Left kidney (tissue), 8 donors: ENCODE data around the gene TMEM238. TPM values are rescaled to one million over a fixed set of nuclear protein-coding genes. Genes with fewer than 3 reads are reported as not detected.
"Not testable (repeated sequence)": the region's sequence is repeated elsewhere in the genome, so short reads cannot be mapped to it uniquely, and the experiment has no call there.

Experiments used
- DNase-seq: peaks from one replicate; pipeline ENCODE4 v3.0.0-alpha.2; 2013
- long read RNA-seq, 8 donors: transcript quantifications; one replicate each; lab custom pipeline, GENCODE V29; 2026
- polyA plus RNA-seq: library from polyadenylated mRNA; unstranded; fragments of 120-200 nt; gene quantifications from one replicate; pipeline ENCODE4 v1.2.1, GENCODE V29; 2013; ENCODE audit not compliant: insufficient read length

Gene TMEM238, protein sequence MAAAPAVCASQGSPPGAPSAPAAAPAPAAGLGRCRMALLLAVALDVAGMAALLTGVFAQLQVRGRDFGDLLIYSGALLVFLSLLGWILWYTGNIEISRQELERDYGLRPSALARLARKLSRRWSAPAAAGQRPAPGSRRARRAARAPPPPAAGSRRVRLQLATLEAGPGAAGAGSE
- polyA plus RNA-seq, result 0.32 TPM
- long read RNA-seq, donor 1, transcript TMEM238-201 (2 exons, 1,000 nt), result major isoform, 23 of 23 reads
- long read RNA-seq, donor 1, partial matches to known transcripts, result 0 of 23 reads
- long read RNA-seq, donor 1, other reads (novel, unspliced or antisense), result 0 of 23 reads
- long read RNA-seq, donor 2, transcript TMEM238-201 (2 exons, 1,000 nt), result major isoform, 16 of 3,103 reads
- long read RNA-seq, donor 2, partial matches to known transcripts, result 2,058 of 3,103 reads
- long read RNA-seq, donor 2, other reads (novel, unspliced or antisense), result 1,029 of 3,103 reads
- long read RNA-seq, donor 3, transcript TMEM238-201 (2 exons, 1,000 nt), result major isoform, 9 of 1,982 reads
- long read RNA-seq, donor 3, partial matches to known transcripts, result 1,318 of 1,982 reads
- long read RNA-seq, donor 3, other reads (novel, unspliced or antisense), result 655 of 1,982 reads
- long read RNA-seq, donor 4, partial matches to known transcripts, result 685 of 823 reads
- long read RNA-seq, donor 4, other reads (novel, unspliced or antisense), result 134 of 823 reads
- long read RNA-seq, donor 5, transcript TMEM238-201 (2 exons, 1,000 nt), result major isoform, 17 of 17 reads
- long read RNA-seq, donor 5, partial matches to known transcripts, result 0 of 17 reads
- long read RNA-seq, donor 5, other reads (novel, unspliced or antisense), result 0 of 17 reads
- long read RNA-seq, donor 6, transcript TMEM238-201 (2 exons, 1,000 nt), result major isoform, 11 of 3,197 reads
- long read RNA-seq, donor 6, partial matches to known transcripts, result 2,796 of 3,197 reads
- long read RNA-seq, donor 6, other reads (novel, unspliced or antisense), result 390 of 3,197 reads
- long read RNA-seq, donor 7, transcript TMEM238-201 (2 exons, 1,000 nt), result major isoform, 19 of 19 reads
- long read RNA-seq, donor 7, partial matches to known transcripts, result 0 of 19 reads
- long read RNA-seq, donor 7, other reads (novel, unspliced or antisense), result 0 of 19 reads
- long read RNA-seq, donor 8, transcript TMEM238-201 (2 exons, 1,000 nt), result major isoform, 10 of 10 reads
- long read RNA-seq, donor 8, partial matches to known transcripts, result 0 of 10 reads
- long read RNA-seq, donor 8, other reads (novel, unspliced or antisense), result 0 of 10 reads

DNA sequence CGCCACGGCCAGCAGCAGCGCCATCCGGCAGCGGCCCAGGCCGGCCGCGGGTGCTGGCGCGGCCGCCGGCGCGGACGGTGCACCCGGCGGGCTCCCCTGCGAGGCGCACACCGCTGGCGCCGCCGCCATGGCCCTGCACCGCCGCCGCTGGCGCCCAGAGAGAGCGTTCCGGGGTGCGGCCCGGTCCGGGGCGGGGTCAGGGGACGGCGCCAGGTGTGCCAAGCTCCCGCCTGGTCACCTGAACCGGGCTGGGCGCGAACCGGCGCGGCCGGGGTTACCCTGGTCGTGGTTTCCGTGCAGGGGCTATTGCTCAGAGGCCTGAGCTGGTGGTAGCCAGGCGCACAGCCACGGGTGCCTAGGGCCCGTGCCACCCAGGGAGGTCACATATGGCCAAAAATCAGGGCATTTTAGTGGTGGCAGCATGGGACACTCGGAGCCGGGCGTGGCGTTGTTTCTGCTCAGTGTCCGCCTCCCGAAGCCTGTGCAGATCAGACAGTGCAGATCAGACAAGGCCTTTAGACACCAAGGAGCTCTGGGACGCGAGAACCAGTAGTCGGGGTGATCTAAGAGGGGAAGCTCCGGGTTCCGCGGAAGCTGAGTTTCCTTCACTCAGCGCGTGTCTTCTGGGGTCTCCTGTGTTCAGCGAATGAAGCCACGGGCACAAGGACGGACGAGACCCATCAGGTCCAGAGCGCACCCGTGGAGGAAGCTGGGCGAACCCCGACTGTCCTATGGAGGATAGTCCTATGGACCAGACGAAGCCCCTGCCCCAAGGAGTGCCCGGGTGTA lies at the start of gene TMEM238:
Gene TMEM238 (minus strand): TSS at position 162 of the 789 bp plus-strand sequence. CDS start 33 bp downstream, at position 129.
- no peak for DNase-seq

DNA sequence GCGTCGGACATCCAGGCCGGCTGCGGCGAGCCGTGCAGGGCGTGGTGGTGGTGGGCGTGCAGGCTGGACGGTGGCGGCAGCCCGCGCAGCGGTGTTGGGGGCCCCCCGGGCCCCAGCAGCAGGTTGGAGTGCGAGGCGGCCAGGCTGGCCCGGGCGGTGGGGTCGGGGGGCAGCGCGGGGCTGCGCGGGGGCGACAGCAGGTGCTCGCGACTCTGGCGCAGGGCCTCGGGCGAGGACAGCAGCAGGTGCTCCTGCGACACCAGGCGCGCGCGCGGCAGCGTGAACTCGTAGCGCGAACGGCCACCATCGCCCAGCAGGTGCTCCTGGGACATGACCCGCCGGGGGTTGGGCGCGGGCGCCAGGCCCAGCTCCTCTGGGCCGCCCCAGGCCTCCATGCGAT lies 49.2 kb upstream of the TMEM238 start:
- no peak for DNase-seq

DNA sequence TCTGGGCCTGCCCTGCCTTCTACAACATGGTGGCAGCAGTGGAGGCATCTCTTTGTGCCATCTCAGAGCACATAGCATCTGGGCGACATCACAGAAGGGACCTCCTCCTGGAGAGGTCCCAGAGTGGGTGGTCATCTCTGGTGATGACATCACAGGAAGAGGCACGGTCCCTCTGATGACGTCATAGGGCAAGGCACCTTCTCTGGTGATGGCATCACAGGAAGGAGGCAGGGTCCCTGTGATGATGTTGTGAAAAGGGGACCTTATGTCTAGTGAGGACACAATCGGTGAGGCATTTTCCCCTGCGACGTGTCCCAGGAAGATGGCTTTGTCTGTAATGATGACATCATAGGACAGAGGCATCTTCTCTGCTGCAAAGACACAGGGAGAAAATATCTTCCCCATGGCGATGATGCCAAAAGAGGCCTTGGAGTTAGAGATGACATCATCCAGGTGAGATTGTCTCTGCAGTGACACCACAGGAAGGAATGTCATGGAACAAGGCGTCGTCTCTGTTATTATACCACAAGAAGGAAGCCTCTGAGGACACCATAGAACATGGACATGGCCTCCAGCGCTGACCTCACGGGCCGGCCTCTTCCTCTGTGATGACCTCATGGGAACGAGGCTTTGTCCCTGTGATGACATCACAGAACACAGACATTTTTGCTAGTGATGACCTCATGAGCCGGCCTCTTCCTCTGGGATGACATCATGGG lies 48.3 kb upstream of the TMEM238 start:
- no peak for DNase-seq

DNA sequence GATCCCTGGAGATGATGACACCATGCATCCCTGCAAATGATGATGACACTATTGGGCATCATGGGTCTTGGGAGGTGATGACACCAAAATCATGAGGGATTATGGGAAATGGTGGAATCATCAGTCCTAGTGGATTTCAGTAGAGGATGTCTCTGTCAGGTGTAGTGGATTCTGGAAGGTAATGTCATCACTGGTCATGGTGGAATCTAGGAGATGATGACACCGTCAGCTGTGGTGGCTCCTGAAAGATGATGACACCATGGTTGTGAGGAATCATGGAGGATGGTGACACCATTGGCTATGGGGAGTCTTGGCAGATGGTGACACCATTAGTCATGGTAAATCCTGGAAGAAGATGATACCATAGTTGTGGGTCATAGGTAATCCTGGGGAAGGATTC lies 47.1 kb upstream of the TMEM238 start:
- DNase-seq, result no peak

DNA sequence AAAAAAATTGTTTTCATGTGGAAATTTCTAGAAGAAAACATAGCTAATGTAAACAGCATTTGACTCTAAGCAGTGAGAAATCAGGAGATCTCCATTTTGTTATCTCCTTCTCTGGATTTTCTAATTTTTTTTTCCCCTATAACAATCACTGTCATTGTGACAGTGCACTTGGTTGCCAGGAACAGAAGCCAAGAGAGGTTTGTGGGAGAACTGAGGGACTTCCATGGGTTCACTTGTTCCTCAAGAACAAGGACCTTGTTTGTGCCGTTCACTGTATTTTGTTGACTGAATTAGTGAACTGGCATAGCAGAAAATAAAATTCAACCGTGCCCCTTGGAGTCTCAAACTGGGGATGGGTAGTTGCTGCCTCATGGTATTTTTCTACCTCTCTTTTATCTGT lies 42.0 kb upstream of the TMEM238 start:
- no peak for DNase-seq

DNA sequence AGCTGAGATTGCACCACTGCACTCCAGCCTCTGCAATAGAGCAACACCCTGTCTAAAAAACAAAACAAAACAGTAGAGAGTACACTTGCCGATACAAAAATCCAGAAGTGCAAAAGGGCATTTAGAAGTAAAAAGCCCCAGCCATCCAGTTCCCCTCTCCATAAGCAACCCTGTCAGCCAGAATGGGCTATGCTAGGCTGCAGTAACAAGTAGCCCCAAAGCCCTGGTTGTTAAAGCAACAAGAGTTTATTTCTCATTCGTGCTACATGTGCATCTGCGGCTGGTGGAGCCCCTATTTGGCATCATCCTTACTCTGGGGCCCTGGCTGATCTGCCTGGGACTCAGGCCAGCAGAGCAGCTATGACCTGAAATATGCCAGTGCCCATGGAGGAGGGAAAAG lies 40.4 kb upstream of the TMEM238 start:
- DNase-seq, result no peak

DNA sequence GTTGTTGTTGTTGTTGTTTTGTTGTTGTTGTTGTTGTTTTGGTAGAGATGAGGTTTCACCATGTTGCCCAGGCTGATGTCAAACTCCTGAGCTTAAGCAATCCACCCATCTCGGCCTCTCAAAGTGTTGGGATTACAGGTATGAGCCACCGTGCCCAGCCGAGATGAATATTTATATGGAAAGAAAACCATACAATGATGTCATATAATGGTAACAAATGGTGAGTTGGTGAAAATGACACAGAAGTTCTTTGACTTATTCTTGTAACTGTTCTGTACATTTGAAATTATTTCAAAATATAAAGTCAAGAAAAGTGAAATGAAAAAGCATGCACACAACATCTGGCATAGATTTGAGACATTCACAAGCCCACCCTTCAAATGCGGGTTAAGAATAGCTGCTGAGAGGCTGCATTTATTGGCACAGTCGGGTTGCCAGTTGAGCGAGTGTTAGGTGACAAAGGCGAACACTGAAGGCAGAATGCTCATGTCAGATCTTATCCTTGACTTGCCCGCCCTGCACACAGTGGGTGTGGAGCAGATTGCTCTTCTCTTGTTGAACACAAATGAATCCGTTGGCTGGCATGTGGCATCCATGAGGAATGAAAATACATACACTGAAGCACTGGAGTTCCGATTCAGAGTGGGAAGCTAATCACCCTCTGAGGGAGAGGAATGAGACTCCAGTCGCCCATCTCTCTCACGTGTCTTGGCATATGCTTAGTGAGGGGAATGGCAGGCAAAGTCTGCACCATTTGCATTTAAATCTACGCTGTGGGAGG lies 39.3 kb upstream of the TMEM238 start:
- no peak for DNase-seq

DNA sequence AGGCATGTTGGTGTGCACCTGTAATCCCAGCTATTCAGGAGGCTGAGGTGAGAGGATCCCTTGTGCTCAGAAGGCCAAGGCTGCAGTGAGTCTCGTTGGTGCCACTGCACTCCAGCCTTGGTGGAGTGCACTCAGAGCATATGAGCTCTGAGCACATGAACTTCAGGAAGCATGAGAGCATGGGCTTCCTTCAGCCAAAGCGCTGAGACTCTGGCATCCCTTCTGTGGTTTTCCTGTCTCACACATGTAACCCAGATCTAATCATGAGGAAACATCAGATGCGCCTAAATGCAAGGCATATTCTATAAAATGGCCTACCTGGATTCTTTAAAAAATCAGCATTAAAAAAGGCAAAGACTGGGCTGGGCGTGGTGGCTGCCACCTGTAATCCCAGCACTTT lies 37.2 kb upstream of the TMEM238 start:
- DNase-seq, result not testable (repeated sequence)

DNA sequence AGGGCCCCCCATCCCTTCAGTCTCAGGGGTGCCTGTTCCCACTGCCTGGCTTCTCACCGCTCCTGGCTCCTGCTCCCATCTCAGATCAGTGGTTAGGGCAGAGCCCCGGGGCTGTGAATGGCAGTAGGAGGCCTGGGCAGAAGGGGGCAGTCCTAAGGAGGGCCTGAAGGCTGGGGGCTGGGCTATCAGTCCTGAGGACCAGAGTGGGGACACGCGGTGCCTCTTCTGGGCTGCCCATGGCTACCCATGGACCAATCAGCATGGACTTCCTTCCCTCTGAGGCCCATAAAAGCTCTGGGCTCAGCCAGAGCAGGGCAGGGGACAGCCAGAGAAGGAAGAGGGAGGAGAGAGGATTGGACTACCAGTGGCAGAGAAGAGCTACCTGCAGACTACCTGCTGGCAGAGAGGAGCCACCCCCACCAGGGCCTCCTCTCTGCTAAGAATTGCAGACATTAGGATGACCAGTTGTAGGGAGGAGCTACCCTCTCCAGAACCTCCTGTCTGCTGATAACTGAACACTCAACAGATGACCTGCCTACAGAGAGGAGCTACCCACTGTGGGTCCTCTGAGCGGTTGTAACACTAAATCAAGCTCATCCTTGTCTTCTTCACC lies 35.6 kb upstream of the TMEM238 start:
- DNase-seq, result no peak

DNA sequence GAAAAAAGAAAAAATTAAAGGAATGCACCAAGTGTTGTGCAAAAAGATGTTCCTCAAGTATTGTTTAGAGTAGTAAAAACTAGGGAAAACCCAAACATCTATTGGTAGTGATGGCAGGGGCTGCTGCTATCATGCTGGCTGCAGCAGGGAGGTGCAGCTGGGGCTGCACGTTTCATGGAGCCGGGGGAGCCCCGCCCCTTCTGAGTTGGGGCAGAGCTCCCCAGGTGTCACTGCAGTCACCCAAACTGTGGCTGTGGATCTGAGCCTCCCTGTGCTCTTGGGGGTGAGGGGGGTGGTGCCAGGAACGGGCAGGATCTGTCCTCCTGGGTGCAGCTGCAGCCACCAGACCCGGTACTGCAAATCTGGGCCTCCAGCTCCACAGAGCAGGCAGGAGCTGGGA lies 35.0 kb upstream of the TMEM238 start:
- DNase-seq, result no peak

DNA sequence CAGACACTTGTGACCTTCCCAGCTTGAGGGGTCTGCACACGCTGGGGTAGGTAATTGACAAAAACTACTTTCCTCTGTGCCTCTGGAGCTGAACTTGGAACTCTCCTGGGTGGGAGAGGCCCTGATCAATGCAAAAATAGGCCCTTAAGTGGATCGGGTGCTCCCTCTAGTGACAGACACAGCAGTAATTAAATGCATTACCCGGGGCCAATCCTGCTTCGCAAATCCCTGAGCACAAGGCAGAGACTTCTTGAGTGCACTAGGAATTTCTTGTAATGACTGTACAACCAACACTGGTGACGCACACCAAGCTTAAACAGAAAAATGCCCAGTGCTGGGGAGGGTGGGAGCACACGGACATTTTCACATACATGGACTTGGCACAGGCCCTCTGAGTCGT lies 34.1 kb upstream of the TMEM238 start:
- DNase-seq, result peak; percentile 82

DNA sequence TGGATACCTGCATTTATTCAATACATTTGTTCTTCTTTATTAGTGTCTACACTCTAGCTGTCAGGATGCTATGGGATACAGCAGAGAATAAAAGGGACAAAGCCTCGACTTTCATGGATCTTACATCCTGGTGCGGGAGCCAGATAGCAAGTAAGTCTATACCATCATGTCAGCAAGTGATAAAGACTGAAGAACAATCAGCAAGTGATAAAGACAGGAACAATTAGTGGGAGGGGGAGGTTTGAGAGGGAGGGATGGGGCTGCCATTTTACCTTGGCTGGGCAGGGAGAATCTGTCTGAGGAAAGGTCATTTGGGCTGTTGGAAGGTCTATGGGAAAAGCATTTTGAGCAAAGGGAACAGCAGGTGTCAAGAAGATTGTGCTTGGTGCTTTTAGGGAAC lies 26.1 kb upstream of the TMEM238 start:
- no peak for DNase-seq

DNA sequence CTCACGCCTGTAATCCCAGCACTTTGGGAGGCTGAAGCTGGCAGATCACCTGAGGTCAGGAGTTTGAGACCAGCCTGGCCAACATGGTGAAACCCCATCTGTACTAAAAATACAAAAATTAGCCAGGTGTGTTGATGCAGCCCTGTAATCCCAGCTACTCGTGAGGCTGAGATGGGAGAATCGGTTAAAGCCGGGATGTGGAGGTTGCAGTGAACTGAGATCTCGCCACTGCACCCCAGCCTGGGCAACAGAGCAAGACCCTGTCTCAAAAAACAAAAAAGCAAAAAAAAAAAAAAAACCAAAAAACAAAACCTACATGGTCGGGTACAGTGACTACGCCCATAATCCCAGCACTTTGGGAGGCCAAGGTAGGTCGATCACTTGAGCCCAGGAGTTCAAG lies 25.1 kb upstream of the TMEM238 start:
- DNase-seq, result not testable (repeated sequence)

DNA sequence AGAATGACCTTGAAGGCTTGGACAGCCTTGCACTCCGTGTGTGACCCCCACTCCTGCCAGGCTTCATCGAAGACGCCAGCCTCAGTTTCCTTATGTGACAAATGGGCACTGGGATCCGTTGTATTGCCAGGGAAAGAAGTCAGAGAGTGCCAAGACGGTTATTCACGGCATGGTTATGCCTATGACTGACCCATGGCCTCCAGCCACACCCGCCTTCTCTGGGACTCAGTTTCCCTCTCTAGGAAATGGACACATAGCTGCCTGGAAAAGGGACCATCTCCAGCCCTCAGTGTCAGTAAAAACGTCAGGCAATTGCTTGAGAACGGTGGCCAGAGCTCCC lies 24.4 kb upstream of the TMEM238 start:
- no peak for DNase-seq

DNA sequence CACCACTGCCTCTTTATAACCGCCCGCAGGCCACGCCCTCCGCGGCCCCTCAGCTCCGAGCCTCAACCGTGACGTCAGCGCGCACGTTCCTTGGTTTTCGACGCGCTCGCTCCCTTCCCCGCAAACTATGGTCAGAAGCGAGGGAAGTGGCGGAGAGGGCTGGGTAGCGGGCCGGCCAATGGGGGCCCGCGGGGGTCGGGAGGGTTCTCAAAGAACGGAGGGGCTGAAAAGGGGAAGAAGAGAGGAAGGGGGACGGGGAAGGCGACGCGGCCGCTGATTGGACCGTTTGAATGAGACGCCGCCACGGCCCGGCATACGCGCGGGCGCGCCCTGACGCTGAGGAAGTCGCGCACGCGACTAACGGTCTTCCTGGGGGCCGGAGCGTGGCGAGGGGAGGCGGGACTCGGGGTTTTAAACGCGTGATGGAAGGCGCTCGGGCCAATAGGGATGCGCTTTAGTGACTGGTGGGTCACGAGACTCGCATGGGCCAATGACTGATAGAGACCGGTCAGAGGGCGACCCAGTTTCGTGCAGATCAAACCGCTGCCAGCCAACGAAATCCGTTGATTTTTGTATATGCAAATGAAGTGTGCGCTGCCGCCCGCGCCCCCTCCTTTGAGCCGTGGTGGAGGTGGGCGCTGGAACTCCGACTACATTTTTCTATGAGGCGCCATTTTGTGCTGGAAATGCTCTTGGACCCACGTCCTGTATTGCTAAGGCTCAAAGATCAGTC lies 23.9 kb upstream of the TMEM238 start:
- peak; percentile 99 for DNase-seq

DNA sequence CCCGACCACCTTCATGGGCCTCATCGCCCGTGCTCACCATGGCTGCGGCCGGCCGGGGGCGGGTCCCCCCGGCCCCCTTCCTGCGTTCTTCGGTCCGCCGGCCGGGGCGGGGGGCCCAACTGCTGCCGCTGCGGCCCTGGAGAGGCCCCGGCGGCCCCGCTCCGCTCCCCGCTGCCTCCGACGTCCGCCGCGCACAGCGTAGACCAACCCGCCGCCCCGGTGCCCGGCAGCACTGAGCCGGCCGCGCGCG lies 23.4 kb upstream of the TMEM238 start, which contains the start of gene UBE2S:
Gene UBE2S (minus strand): TSS at position 239 of the 250 bp plus-strand sequence. CDS start 199 bp downstream, at position 40.
- not testable (repeated sequence) for DNase-seq

DNA sequence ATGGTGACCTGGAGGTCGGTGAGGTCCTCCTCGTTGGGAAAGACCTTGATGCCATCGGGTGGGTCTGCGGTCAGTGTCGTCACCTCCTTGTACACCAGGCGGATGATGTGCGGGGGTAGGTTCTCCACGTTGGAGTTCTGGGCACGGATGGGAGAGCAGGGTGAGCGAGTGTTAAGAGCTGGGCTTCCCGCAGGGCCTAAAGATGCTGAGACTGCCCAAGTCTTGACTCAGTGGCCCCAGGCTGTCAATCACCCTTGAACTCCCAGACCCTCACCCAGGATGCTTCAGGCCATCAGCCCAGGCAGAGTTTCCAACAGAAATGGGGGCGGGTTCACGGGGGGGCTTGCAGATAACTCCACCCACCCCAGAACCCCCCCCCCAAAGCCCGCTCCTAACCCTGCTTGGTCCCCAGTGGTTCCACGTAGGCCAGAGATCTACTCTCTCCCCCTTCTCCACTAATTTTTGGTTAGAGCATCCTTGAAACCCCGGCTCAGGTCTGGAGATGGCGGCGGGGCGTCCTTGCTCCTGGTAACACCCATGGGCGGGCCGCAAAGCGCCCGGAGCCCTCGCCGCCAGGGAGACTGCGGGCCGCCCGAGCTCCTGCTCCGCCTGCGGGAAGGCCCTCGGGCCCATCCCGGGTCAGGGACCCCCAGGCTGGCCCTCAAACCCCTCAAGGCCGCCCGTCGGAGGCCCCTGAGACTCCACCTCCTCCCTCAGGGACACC lies 22.9 kb upstream of the TMEM238 start:
- no peak for DNase-seq

DNA sequence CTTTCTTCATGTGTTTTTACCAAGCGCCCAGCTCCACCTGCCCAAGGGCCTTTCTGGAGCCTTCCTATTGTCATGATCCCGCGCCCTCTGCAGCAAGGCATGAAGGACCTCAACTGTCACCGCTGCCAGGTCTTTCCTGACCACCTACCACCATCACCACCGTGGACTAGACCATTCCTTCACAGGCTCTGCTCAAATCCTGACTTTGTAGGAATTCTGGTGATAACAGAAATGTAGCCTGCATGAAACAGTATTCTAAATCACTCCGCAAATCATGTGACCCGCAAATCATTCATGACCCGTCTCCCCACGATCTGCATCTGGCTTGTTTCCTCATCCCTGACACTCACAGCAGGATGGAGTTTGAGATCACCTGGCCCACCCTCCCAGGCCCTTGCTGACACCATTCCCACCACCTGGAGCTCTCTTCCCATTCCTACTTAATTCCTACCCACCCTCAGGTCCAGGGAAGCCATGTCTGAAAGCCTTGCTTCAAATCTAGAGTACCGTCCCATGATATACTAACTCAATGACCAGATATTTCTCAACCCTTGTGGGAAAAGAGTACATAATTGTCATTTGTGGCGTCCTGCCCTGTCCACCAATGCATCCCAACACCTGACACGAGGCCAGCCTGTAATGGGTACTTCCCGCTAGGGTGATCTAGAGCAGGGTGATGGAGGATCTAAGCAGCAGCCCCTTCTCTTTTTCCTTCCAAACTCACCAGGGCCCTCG lies 22.2 kb upstream of the TMEM238 start:
- no peak for DNase-seq
